Cardiac fibroblast (primary cell): ENCODE measurements around the gene PROM1.

Source experiments
- DNase-seq, 2 donors: peaks; one replicate each; pipeline versions ENCODE4 v3.0.0 to v3.0.0-alpha.2; 2010; ENCODE audit warnings: low read depth in 2 of 2
- H3K4me3 ChIP-seq, 2 donors: replicated peaks in 1 of 2; 1 replicate in 1 of 2; 2 replicates in 1 of 2; pipeline ENCODE4 v1.5.1; 2011; ENCODE audit warnings: low read depth in 2 of 2, low read length in 2 of 2, mild to moderate bottlenecking in 2 of 2, moderate library complexity in 1 of 2
- TF ChIP-seq, protein P1 (sequence below): IDR thresholded peaks from one replicate; pipeline ENCODE4 v1.5.1; 2011; ENCODE audit warnings: low read depth, mild to moderate bottlenecking, low read length, inconsistent platforms

Gene PROM1

GRCh38 chr4:15926486-15926885 lies 157.3 kb downstream of the PROM1 start:
- H3K4me3 ChIP-seq = no peak overlapping the region
- TF ChIP-seq, protein P1, sequence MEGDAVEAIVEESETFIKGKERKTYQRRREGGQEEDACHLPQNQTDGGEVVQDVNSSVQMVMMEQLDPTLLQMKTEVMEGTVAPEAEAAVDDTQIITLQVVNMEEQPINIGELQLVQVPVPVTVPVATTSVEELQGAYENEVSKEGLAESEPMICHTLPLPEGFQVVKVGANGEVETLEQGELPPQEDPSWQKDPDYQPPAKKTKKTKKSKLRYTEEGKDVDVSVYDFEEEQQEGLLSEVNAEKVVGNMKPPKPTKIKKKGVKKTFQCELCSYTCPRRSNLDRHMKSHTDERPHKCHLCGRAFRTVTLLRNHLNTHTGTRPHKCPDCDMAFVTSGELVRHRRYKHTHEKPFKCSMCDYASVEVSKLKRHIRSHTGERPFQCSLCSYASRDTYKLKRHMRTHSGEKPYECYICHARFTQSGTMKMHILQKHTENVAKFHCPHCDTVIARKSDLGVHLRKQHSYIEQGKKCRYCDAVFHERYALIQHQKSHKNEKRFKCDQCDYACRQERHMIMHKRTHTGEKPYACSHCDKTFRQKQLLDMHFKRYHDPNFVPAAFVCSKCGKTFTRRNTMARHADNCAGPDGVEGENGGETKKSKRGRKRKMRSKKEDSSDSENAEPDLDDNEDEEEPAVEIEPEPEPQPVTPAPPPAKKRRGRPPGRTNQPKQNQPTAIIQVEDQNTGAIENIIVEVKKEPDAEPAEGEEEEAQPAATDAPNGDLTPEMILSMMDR = no peak
- peak in 1 of 2 donors; percentile 64 for DNase-seq

- no peak overlapping the region for H3K4me3 ChIP-seq
- TF ChIP-seq, protein P1 = no peak
- no peak for DNase-seq
These were observed 158.0 kb downstream of the PROM1 start for GRCh38 chr4:15925830-15926229.

GRCh38 chr4:15921592-15921932 lies 162.3 kb downstream of the PROM1 start:
- no peak overlapping the region for H3K4me3 ChIP-seq
- no peak for DNase-seq
- TF ChIP-seq, protein P1 = no peak

DNA sequence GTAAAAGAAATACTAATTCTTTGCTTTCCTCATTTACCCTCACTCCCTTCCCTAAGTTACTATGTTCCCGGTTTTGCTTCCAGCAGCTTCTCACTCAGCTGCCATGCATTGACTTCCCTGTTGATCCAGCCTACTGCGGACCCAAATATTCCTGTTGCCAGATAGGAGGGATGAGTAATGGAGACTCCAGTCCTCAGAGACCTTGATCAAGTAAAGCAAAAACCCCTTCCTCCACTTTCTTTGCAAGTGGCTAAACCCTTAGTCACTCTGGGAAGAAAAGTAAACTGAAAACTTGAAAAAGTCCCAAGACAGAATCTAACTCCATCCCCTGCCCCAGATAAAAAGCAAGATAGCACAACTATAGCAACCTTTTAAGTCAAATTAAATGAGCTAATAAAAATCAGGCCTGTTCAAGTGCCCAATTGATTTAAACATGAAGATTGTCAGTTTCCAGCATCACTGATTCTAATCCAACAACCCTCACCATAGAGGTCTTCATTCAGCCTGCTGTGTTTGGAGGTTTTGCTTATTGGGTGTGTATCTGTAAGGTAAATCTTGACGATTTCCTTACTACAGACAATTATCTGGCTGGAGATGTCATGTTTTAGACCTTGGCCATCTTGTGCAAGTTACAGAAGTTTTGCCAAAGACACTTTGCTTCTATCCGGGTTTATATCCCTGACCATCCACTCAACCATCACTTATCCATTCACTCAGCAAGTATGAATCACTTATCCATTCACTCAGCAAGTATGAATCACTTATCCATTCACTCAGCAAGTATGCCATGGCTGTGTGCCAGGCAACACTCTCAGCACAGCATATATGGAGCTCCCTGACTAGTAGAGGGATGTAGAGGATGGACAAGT lies 162.9 kb downstream of the PROM1 start:
- H3K4me3 ChIP-seq = no peak overlapping the region
- TF ChIP-seq, protein P1 = no peak
- DNase-seq = peak; percentile 94 to 98

GRCh38 chr4:15918484-15919129 lies 165.2 kb downstream of the PROM1 start:
- TF ChIP-seq, protein P1 = no peak
- no peak for DNase-seq

More at GRCh38 chr4:15918484-15919129, 165.2 kb downstream of the PROM1 start:
- H3K4me3 ChIP-seq = no peak overlapping the region
